Lung (tissue), 12 donors: Measurements from ENCODE around the gene MAST4. TPM values are rescaled to one million over a fixed set of nuclear protein-coding genes. Genes with fewer than 3 reads are reported as not detected.

Source experiments
- ATAC-seq: fragments of 200-7000 bp; cut with Tn5 transposase; one replicate; pipeline ENCODE4 v1.9.1; 2020; ENCODE audit warnings: moderate number of reproducible peaks; ENCODE audit not compliant: insufficient read depth, low FRiP score
- DNase-seq, 3 donors: peaks; one replicate each; pipeline ENCODE4 v3.0.0-alpha.2; 2013 to 2017
- H3K27ac ChIP-seq, 2 donors: one replicate each; pipeline ENCODE4 v1.5.1; 2013; ENCODE audit warnings: mild to moderate bottlenecking in 2 of 2, moderate library complexity in 2 of 2, control low read depth in 1 of 2, inconsistent platforms in 1 of 2, low read depth in 1 of 2, low read length in 1 of 2
- H3K27me3 ChIP-seq, 3 donors: one replicate each; pipeline ENCODE4 v1.5.1; 2013; ENCODE audit warnings: low read length in 2 of 3; ENCODE audit not compliant: control insufficient read depth in 3 of 3, insufficient read depth in 3 of 3
- H3K36me3 ChIP-seq, 4 donors: one replicate each; pipeline ENCODE4 v1.5.1; 2013; ENCODE audit warnings: low read length in 4 of 4, mild to moderate bottlenecking in 1 of 4, moderate library complexity in 1 of 4; ENCODE audit not compliant: control insufficient read depth in 4 of 4, insufficient read depth in 4 of 4
- H3K4me1 ChIP-seq, 5 donors: one replicate each; pipeline ENCODE4 v1.5.1; 2013; ENCODE audit warnings: low read length in 5 of 5, mild to moderate bottlenecking in 2 of 5, moderate library complexity in 1 of 5; ENCODE audit not compliant: control insufficient read depth in 5 of 5, insufficient read depth in 5 of 5
- H3K4me3 ChIP-seq: one replicate; pipeline ENCODE4 v1.5.1; 2013; ENCODE audit warnings: mild to moderate bottlenecking, control low read depth, moderate library complexity
- H3K9ac ChIP-seq, 2 donors: one replicate each; pipeline ENCODE4 v1.5.1; 2013; ENCODE audit warnings: low read length in 2 of 2, control low read depth in 1 of 2; ENCODE audit not compliant: insufficient read depth in 1 of 2
- H3K9me3 ChIP-seq, 4 donors: one replicate each; pipeline ENCODE4 v1.5.1; 2013; ENCODE audit warnings: low read length in 3 of 4, mild to moderate bottlenecking in 1 of 4, moderate library complexity in 1 of 4; ENCODE audit not compliant: control insufficient read depth in 4 of 4, insufficient read depth in 3 of 4
- WGBS, 2 donors: extraction: QIAGEN DNeasy Blood & Tissue Kit; methylation state at CpG; one replicate each; pipeline ENCODE4 v1.1.7; 2013; 5-methylcytosine and 5-hydroxymethylcytosine counted together
- polyA plus RNA-seq, 2 donors: library from polyadenylated mRNA; stranded (reverse); fragments of 200-250 nt; gene quantifications; one replicate each; pipeline ENCODE4 v1.2.1, GENCODE V29; 2013
- total RNA-seq, 2 donors: library from RNA; depleted of rRNA in 1 of 2; stranded (reverse); fragments of >200 nt in 1 of 2; gene quantifications; one replicate each; pipeline ENCODE4 v1.2.1, GENCODE V29; 2014 to 2021
- TF ChIP-seq, protein P1 (sequence below): IDR thresholded peaks from 2 replicates; pipeline ENCODE4 v1.5.1; 2012; ENCODE audit warnings: mild to moderate bottlenecking; ENCODE audit errors: control extremely low read depth, extremely low read depth
- donor health status: control.
- donor health status: control.
- donor health status: Bipolar disorder and iron deficiency.
- donor health status: healthy.
- donor health status: DM: yes; HTN: yes; CAD: no.

Gene MAST4
- total and polyA plus RNA-seq, 4 donors: 13.9 to 153 (median 46.2) TPM

DNA sequence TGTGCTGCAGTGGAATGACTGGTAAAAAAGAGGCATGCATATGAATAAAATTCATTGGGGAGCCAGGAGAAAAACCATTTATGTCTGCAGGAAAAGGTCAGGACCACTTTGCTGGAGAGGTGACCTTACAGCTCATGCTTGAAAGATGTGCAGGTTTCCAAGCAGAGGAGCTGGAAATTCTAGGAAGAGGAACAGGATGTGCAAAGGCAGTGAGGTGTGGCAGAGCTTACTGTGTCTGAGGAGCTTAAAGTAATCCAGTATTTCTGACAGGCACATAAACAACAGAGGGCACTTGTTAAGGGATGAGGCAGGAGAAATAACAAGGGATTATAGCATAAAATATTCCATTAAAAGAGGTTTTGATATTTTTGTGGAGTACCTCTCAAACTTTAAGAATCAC lies 397.3 kb downstream of the MAST4 start:
- Histone ChIP-seq H3K4me1 (peaks cover 0 to 1% (median 0%) of the 10 kb centered on the region in 5 donors), H3K4me3 (no peak overlapping the region), H3K27me3 (no peaks in the 10 kb centered on the region), H3K27ac (no peak overlapping the region), H3K9ac (no peak overlapping the region), H3K36me3 (no peaks in the 10 kb centered on the region), H3K9me3 (no peaks in the 10 kb centered on the region)
- ATAC-seq (no peak), DNase-seq (no peak)
- TF ChIP-seq, protein P1, sequence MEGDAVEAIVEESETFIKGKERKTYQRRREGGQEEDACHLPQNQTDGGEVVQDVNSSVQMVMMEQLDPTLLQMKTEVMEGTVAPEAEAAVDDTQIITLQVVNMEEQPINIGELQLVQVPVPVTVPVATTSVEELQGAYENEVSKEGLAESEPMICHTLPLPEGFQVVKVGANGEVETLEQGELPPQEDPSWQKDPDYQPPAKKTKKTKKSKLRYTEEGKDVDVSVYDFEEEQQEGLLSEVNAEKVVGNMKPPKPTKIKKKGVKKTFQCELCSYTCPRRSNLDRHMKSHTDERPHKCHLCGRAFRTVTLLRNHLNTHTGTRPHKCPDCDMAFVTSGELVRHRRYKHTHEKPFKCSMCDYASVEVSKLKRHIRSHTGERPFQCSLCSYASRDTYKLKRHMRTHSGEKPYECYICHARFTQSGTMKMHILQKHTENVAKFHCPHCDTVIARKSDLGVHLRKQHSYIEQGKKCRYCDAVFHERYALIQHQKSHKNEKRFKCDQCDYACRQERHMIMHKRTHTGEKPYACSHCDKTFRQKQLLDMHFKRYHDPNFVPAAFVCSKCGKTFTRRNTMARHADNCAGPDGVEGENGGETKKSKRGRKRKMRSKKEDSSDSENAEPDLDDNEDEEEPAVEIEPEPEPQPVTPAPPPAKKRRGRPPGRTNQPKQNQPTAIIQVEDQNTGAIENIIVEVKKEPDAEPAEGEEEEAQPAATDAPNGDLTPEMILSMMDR: no peak

DNA sequence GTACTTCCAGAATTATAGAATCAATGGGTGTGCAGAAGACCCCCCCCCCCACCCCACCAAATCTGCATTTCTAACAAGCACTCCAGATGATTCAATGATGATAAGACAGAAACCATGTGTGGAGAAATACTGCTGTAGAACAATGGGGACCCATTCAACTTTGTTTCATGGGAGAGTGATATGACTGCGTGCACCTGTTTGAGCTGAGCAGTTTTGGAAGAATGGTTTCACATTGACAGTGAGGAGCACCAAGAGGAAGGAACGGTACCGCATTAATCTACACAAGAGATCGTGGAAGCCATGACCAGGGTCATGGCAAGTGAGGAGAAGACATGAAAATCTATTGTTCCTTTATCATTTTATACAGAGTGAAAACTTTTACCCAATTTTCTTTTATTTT lies 397.7 kb downstream of the MAST4 start:
- TF ChIP-seq, protein P1: no peak
- Histone ChIP-seq H3K9ac (no peak overlapping the region), H3K4me3 (no peak overlapping the region), H3K4me1 (peaks cover 0 to 1% (median 0%) of the 10 kb centered on the region in 5 donors), H3K36me3 (no peaks in the 10 kb centered on the region), H3K9me3 (no peaks in the 10 kb centered on the region), H3K27ac (no peak overlapping the region), H3K27me3 (no peaks in the 10 kb centered on the region)
- 95 to 97% methylated on average over 4 of the region's 4 CpGs for WGBS, 2 donors
- DNase-seq (no peak), ATAC-seq (no peak)

DNA sequence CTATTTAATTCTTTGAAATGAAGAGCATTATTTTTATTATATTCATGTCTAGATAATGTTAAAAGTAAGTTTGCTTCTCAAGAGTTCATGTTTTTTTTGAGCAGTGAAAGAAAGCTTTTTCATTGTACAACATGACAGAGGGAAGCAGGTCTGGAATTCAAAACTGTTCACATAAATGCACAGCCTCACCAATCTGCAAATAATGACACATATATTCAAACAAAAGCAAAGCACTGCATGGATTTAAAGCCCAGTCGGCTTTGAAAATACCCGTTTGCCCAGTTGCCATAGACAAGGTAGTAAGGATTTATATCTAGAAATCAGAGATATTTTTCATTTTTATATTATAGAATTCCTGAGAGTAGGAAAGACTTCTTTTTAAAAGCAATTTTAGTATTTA lies 398.6 kb downstream of the MAST4 start:
- Histone ChIP-seq H3K27ac (no peak overlapping the region), H3K36me3 (no peaks in the 10 kb centered on the region), H3K27me3 (no peaks in the 10 kb centered on the region), H3K9ac (peak overlapping the region in 1 of 2 donors; percentile 14), H3K4me1 (peaks cover 0 to 1% (median 0%) of the 10 kb centered on the region in 5 donors), H3K4me3 (no peak overlapping the region), H3K9me3 (no peaks in the 10 kb centered on the region)
- TF ChIP-seq, protein P1: no peak
- DNase-seq (no peak), ATAC-seq (no peak)
- 84 to 95% methylated on average over 2 of the region's 2 CpGs for WGBS, 2 donors

DNA sequence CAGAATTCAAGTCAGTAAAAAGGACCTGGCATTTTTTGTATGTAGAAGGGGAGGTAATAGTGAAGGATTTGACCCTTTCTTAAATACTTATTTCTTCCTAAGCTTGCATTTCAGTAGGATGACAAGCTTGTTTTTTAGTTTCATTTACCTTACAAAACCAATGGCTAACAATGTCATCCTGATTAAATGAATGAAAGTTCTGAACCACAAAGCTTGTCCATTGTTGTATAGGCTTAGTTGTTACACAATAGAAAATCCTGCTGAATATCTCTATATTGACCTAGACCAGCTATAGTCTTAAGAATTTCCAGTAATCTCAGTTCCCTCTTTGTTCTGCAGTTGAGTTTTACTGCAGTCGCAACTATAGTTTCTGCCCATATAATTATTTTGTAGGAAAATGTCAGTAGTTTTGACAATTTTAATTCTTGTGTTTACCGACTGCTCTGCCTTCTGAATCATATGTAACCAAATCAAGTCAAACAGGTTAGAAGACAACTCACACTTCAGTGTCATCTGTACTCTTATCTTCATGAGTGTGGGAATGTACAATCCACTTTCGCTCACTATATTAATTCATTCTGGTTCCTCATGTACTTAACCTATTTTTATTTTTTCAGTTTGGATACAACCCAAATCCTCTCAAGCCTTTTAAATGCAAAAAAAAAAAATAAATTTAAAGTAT lies 404.7 kb downstream of the MAST4 start:
- H3K27ac ChIP-seq: no peak overlapping the region
- TF ChIP-seq, protein P1: no peak
- no peaks in the 10 kb centered on the region for H3K36me3 ChIP-seq
- 86 to 87% methylated on average over 3 of the region's 3 CpGs for WGBS, 2 donors
- ATAC-seq: no peak
- no peaks in the 10 kb centered on the region for H3K9me3 ChIP-seq
- no peaks in the 10 kb centered on the region for H3K27me3 ChIP-seq
- H3K4me3 ChIP-seq: no peak overlapping the region
- no peak for DNase-seq
- no peak overlapping the region for H3K9ac ChIP-seq
- peaks cover 4 to 22% (median 14%) of the 10 kb centered on the region in 5 donors for H3K4me1 ChIP-seq
